ENCODE results near the gene NPTN. TPM values are rescaled to one million over a fixed set of nuclear protein-coding genes. Genes with fewer than 3 reads are reported as not detected.
A peak's percentile ranks its signal among the peaks of the same experiment; 100 is the strongest.

NPTN gene
- total and polyA plus RNA-seq, 2 of the 13 experiments (the other 11 are each of a cell fraction or from before 2014, with no cell fraction given) = 78.0 to 110 TPM

GRCh38 chr15:73632670-73633058 lies 525 bp downstream of the NPTN start:
- H3K36me3 ChIP-seq (replicated peaks in 1 of 2; ENCODE audit: control insufficient read depth in 1 of 2, insufficient read depth in 2 of 2, low read length in 2 of 2) = no peaks in the 10 kb centered on the region
- no peaks in the 10 kb centered on the region for H3K9me3 ChIP-seq (ENCODE audit: low read length)
- TF ChIP-seq PCBP1 (IDR thresholded peaks at IDR 0.05; ENCODE audit: borderline replicate concordance, low read depth, low read length) (0 out of 2 replicates have a peak, but pooled peaks have one; percentile 2), PHF5A (CRISPR knock-in tag; IDR thresholded peaks at IDR 0.05; ENCODE audit: low read depth, unreplicated experiment) (no peak), MYC (CRISPR knock-in tag; IDR thresholded peaks at IDR 0.05; ENCODE audit: borderline replicate concordance) (no peak), ZNF816 (CRISPR knock-in tag; IDR thresholded peaks at IDR 0.05; ENCODE audit: borderline replicate concordance) (peak; percentile 12; the same call in 1 of the 2 replicates), AGO2 (optimal IDR thresholded peaks at IDR 0.05; ENCODE audit: low read depth, low read length) (peak; percentile 23), ZNF878 (CRISPR knock-in tag; IDR thresholded peaks at IDR 0.05) (no peak), UBTF (CRISPR knock-in tag; IDR thresholded peaks at IDR 0.05) (peak; percentile 4; the same call in 1 of the 2 replicates), ETV6 (CRISPR knock-in tag; conservative IDR thresholded peaks at IDR 0.05) (no peak), ZNF598 (CRISPR knock-in tag; IDR thresholded peaks at IDR 0.05; ENCODE audit: borderline replicate concordance) (0 out of 2 replicates have a peak, but pooled peaks have one; percentile 2), TBX3 (IDR thresholded peaks at IDR 0.05; ENCODE audit: borderline replicate concordance) (no peak), ZNF274 (CRISPR knock-in tag; IDR thresholded peaks at IDR 0.05) (0 out of 2 replicates have a peak, but pooled peaks have one; percentile 25), RFX1 (IDR thresholded peaks at IDR 0.05) (no peak), ZFX (CRISPR knock-in tag; IDR thresholded peaks at IDR 0.05; ENCODE audit: low read depth) (no peak)
- POLR2A ChIA-PET = interaction anchor here (1.1 to 2.3 kb wide), 3 partner anchors 51 to 1819 kb away, joined by 3 to 8 read pairs (median 4); partner anchors contain the start of gene SIN3A
- peak overlapping the region; percentile 49 for H3K27ac ChIP-seq (ENCODE audit: extremely low read length, insufficient read depth, low read length)
- DNase-seq (ENCODE audit: low spot score) (no peak), FAIRE-seq (no peak), ATAC-seq (no peak)
- H3K4me2 ChIP-seq (ENCODE audit: low read depth, low read length) = peak overlapping the region; percentile 86
- WGBS (ENCODE audit: low lambda C conversion rate) = under 1% methylated on average over 33 of the region's 40 CpGs
- no peaks in the 10 kb centered on the region; a peak in 1 of 5 replicates for H3K27me3 ChIP-seq (ENCODE audit: control insufficient read depth in 1 of 2, insufficient read depth in 2 of 2, low read length in 2 of 2)
- CTCF ChIA-PET (ENCODE audit: low intra/inter-chr PET ratio, low total read pairs) = no interaction called here
- peak overlapping the region; percentile 80 for H3K9ac ChIP-seq (ENCODE audit: insufficient read depth, low read depth, low read length)
- BruUV-seq (replicated peaks) = no TSS peak
- in situ Hi-C loops (cut with HindIII; ENCODE audit: extremely low pct_ligation_motif_present, low pct_unique_long_range_greater_than_20kb) (no loop called here), intact Hi-C loops (cut with micrococcal nuclease; ENCODE audit: unreplicated experiment) (no loop called here)
- H3K4me1 ChIP-seq (ENCODE audit: insufficient read depth, low read length) = peaks cover 79% of the 10 kb centered on the region
- H3K4me3 ChIP-seq (replicated peaks in 1 of 3; ENCODE audit: insufficient read depth in 1 of 3, low read depth in 2 of 3, low read length in 3 of 3) = peak overlapping the region; percentile 74 to 97 (median 93)
- peaks cover 50% of the 10 kb centered on the region for H3K79me2 ChIP-seq (ENCODE audit: insufficient read depth, low read length)
- peaks cover 39% of the 10 kb centered on the region for H4K20me1 ChIP-seq (ENCODE audit: insufficient read depth, low read length)
- no peak overlapping the region for H2AFZ ChIP-seq (ENCODE audit: low read length)

Data from HepG2 (cell line).